Activated T-cell treated with anti-CD3 and anti-CD28 coated beads, Interleukin-2, amount 50 U/mL, for 72 hours (primary cell): ENCODE results near the gene PARM1. TPM values are rescaled to one million over a fixed set of nuclear protein-coding genes. Genes with fewer than 3 reads are reported as not detected.

ENCODE experiments used
- ATAC-seq, 2 donors: fragments of 150-1000 bp; cut with Tn5 transposase; replicated peaks in 1 of 2; 2 replicates each; pipeline ENCODE4 v1.10.0; 2021; ENCODE audit warnings: moderate library complexity in 2 of 2, mild to moderate bottlenecking in 1 of 2
- DNase-seq, 2 donors: peaks; one replicate each; pipeline ENCODE4 v3.0.0; 2021 to 2022; ENCODE audit warnings: mixed read lengths in 1 of 2
- H3K27ac Mint-ChIP-seq: one replicate; pipeline ENCODE4 v1.8.0; 2022; ENCODE audit warnings: mild to moderate bottlenecking, moderate library complexity, mixed read lengths
- H3K27me3 Mint-ChIP-seq: one replicate; pipeline ENCODE4 v1.8.0; 2022; ENCODE audit warnings: low read depth, mixed read lengths
- H3K36me3 Mint-ChIP-seq, 2 donors: one replicate each; pipeline ENCODE4 v1.8.0; 2022; ENCODE audit warnings: mixed read lengths in 2 of 2, mild to moderate bottlenecking in 1 of 2; ENCODE audit not compliant: insufficient read depth in 2 of 2
- H3K4me1 Mint-ChIP-seq: one replicate; pipeline ENCODE4 v1.8.0; 2022; ENCODE audit warnings: low read depth, mixed read lengths
- H3K4me3 Mint-ChIP-seq, 2 donors: one replicate each; pipeline ENCODE4 v1.8.0; 2022; ENCODE audit warnings: mild to moderate bottlenecking in 2 of 2, mixed read lengths in 2 of 2, moderate library complexity in 2 of 2
- H3K9me3 Mint-ChIP-seq, 2 donors: one replicate each; pipeline ENCODE4 v1.8.0; 2022; ENCODE audit warnings: mixed read lengths in 2 of 2
- total RNA-seq, 2 donors: library from RNA; stranded (reverse); gene quantifications; one replicate each; pipeline ENCODE4 v1.2.3, GENCODE V29; 2022

Gene PARM1
- total RNA-seq, 2 donors from 2014 or later = 0.07 to 0.19 TPM

- DNase-seq = no peak
Measured at GRCh38 chr4:75004755-75005668, 72.1 kb downstream of the PARM1 start.

GRCh38 chr4:75005727-75006126 lies 72.8 kb downstream of the PARM1 start:
- Mint-ChIP-seq H3K9me3 (peaks cover 3% of the 10 kb centered on the region in 2 donors), H3K27me3 (no peaks in the 10 kb centered on the region), H3K4me3 (no peak overlapping the region), H3K27ac (no peak overlapping the region), H3K4me1 (no peaks in the 10 kb centered on the region), H3K36me3 (no peaks in the 10 kb centered on the region)
- no peak for ATAC-seq
- no peak for DNase-seq

More at GRCh38 chr4:75004755-75005668, 72.1 kb downstream of the PARM1 start:
- Mint-ChIP-seq H3K36me3 (no peaks in the 10 kb centered on the region), H3K4me3 (no peak overlapping the region), H3K9me3 (peaks cover 3% of the 10 kb centered on the region in 2 donors), H3K4me1 (no peaks in the 10 kb centered on the region), H3K27ac (no peak overlapping the region), H3K27me3 (no peaks in the 10 kb centered on the region)
- ATAC-seq = no peak

GRCh38 chr4:75007891-75008290 lies 75.0 kb downstream of the PARM1 start:
- no peaks in the 10 kb centered on the region for H3K36me3 Mint-ChIP-seq
- no peaks in the 10 kb centered on the region for H3K4me1 Mint-ChIP-seq
- no peaks in the 10 kb centered on the region for H3K27me3 Mint-ChIP-seq
- H3K9me3 Mint-ChIP-seq = peaks cover 3 to 5% of the 10 kb centered on the region in 2 donors
- no peak overlapping the region for H3K4me3 Mint-ChIP-seq
- no peak for DNase-seq
- no peak overlapping the region for H3K27ac Mint-ChIP-seq
- no peak for ATAC-seq

- Mint-ChIP-seq H3K4me3 (no peak overlapping the region), H3K27me3 (no peaks in the 10 kb centered on the region), H3K27ac (no peak overlapping the region), H3K9me3 (peaks cover 3 to 5% of the 10 kb centered on the region in 2 donors), H3K4me1 (no peaks in the 10 kb centered on the region), H3K36me3 (no peaks in the 10 kb centered on the region)
- no peak for DNase-seq
- no peak for ATAC-seq
Measured at GRCh38 chr4:75009138-75009537, 76.2 kb downstream of the PARM1 start.

- ATAC-seq (no peak), DNase-seq (no peak)
- peaks cover 3 to 5% of the 10 kb centered on the region in 2 donors for H3K9me3 Mint-ChIP-seq
- H3K27ac Mint-ChIP-seq = no peak overlapping the region
- H3K36me3 Mint-ChIP-seq = no peaks in the 10 kb centered on the region
- H3K4me1 Mint-ChIP-seq = no peaks in the 10 kb centered on the region
- H3K4me3 Mint-ChIP-seq = no peak overlapping the region
- H3K27me3 Mint-ChIP-seq = no peaks in the 10 kb centered on the region
Measured at GRCh38 chr4:75011131-75011795, 78.3 kb downstream of the PARM1 start.

- no peak overlapping the region for H3K4me3 Mint-ChIP-seq
- no peaks in the 10 kb centered on the region for H3K36me3 Mint-ChIP-seq
- H3K9me3 Mint-ChIP-seq = peaks cover 1 to 2% of the 10 kb centered on the region in 2 donors
- DNase-seq (no peak), ATAC-seq (no peak)
- H3K4me1 Mint-ChIP-seq = no peaks in the 10 kb centered on the region
- H3K27me3 Mint-ChIP-seq = no peaks in the 10 kb centered on the region
- no peak overlapping the region for H3K27ac Mint-ChIP-seq
Measured at GRCh38 chr4:75015627-75016026, 82.7 kb downstream of the PARM1 start.

- Mint-ChIP-seq H3K9me3 (peaks cover 1 to 3% of the 10 kb centered on the region in 2 donors), H3K4me3 (no peak overlapping the region), H3K4me1 (no peaks in the 10 kb centered on the region), H3K27me3 (no peaks in the 10 kb centered on the region), H3K27ac (no peak overlapping the region), H3K36me3 (no peaks in the 10 kb centered on the region)
- no peak for ATAC-seq
- DNase-seq = no peak
Measured at GRCh38 chr4:75016472-75016871, 83.6 kb downstream of the PARM1 start.

GRCh38 chr4:75018811-75019479 lies 86.0 kb downstream of the PARM1 start:
- Mint-ChIP-seq H3K36me3 (no peaks in the 10 kb centered on the region), H3K9me3 (peaks cover 0 to 3% of the 10 kb centered on the region in 2 donors), H3K4me1 (no peaks in the 10 kb centered on the region), H3K4me3 (no peak overlapping the region), H3K27ac (no peak overlapping the region), H3K27me3 (no peaks in the 10 kb centered on the region)
- DNase-seq = no peak
- ATAC-seq = no peak

GRCh38 chr4:75025431-75025830 lies 92.5 kb downstream of the PARM1 start:
- peaks cover 0 to 4% of the 10 kb centered on the region in 2 donors for H3K9me3 Mint-ChIP-seq
- DNase-seq (no peak), ATAC-seq (no peak)
- no peak overlapping the region for H3K4me3 Mint-ChIP-seq
- no peak overlapping the region for H3K27ac Mint-ChIP-seq
- H3K4me1 Mint-ChIP-seq = no peaks in the 10 kb centered on the region
- H3K27me3 Mint-ChIP-seq = no peaks in the 10 kb centered on the region
- no peaks in the 10 kb centered on the region for H3K36me3 Mint-ChIP-seq

GRCh38 chr4:75028196-75028854 lies 95.4 kb downstream of the PARM1 start:
- Mint-ChIP-seq H3K27ac (no peak overlapping the region), H3K4me3 (no peak overlapping the region), H3K27me3 (no peaks in the 10 kb centered on the region), H3K4me1 (no peaks in the 10 kb centered on the region), H3K9me3 (peaks cover 0 to 2% of the 10 kb centered on the region in 2 donors), H3K36me3 (no peaks in the 10 kb centered on the region)
- no peak for DNase-seq
- no peak for ATAC-seq

GRCh38 chr4:75030028-75030427 lies 97.1 kb downstream of the PARM1 start:
- Mint-ChIP-seq H3K27me3 (no peaks in the 10 kb centered on the region), H3K36me3 (no peaks in the 10 kb centered on the region), H3K27ac (no peak overlapping the region), H3K4me1 (no peaks in the 10 kb centered on the region), H3K4me3 (no peak overlapping the region), H3K9me3 (peaks cover 0 to 2% of the 10 kb centered on the region in 2 donors)
- no peak for ATAC-seq
- no peak for DNase-seq

- Mint-ChIP-seq H3K36me3 (no peaks in the 10 kb centered on the region), H3K27ac (no peak overlapping the region), H3K9me3 (peaks cover 0 to 2% of the 10 kb centered on the region in 2 donors), H3K27me3 (no peaks in the 10 kb centered on the region), H3K4me1 (no peaks in the 10 kb centered on the region), H3K4me3 (no peak overlapping the region)
- DNase-seq (no peak), ATAC-seq (no peak)
Measured at GRCh38 chr4:75030649-75031235, 97.8 kb downstream of the PARM1 start.
